Epithelial cell of proximal tubule (primary cell): ENCODE results near the gene ZNF18. TPM values are rescaled to one million over a fixed set of nuclear protein-coding genes. Genes with fewer than 3 reads are reported as not detected.
A peak's percentile ranks its signal among the peaks of the same experiment; 100 is the strongest.
"Not testable (repeated sequence)": the region's sequence is repeated elsewhere in the genome, so short reads cannot be mapped to it uniquely, and the experiment has no call there.

ENCODE experiments used
- DNase-seq: peaks from one replicate; pipeline ENCODE4 v3.0.0-alpha.2; 2011; ENCODE audit warnings: low read depth
- H3K4me3 ChIP-seq: 2 replicates; pipeline ENCODE4 v1.5.1; 2011; ENCODE audit warnings: low read depth, mild to moderate bottlenecking, low read length
- total RNA-seq: library from RNA; depleted of rRNA; stranded (reverse); fragments of >200 nt; gene quantifications from 2 replicates; pipeline ENCODE4 v1.2.3, GENCODE V29; 2015
- TF ChIP-seq, protein P1 (sequence below): conservative IDR thresholded peaks from 2 replicates; pipeline ENCODE4 v1.5.1; 2012; ENCODE audit warnings: low read depth, mild to moderate bottlenecking, low read length

Gene ZNF18
- total RNA-seq, 1 donor from 2014 or later = 4.0 TPM

DNA sequence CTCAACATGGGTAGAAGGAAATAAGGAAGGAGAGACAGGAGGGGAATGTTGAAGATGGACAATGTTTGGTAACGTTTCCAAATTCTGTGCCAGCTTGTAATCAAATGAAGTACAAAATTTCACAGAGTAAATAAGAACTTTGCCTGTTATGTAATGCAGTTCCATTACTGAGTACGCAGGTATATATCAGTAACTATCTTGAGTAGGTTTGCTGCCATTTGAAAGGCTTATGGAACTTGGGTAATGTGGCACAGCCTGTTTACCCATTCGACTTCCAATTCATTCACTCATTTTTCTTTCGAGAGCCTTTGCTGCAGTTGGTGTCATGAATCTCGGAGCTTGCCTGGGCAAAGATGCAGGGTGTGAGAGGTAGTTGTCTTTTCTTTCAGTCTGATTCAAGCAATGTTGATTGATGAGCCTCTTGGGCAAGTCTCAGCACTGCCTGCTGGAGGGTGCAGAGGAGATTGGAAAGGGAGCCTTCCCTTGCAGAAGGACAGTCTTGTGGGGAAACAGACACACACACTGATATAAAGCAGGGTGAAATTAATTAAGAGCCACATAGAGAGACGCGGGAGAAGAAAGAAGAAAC is 53.4 kb downstream of the ZNF18 start:
- TF ChIP-seq, protein P1, sequence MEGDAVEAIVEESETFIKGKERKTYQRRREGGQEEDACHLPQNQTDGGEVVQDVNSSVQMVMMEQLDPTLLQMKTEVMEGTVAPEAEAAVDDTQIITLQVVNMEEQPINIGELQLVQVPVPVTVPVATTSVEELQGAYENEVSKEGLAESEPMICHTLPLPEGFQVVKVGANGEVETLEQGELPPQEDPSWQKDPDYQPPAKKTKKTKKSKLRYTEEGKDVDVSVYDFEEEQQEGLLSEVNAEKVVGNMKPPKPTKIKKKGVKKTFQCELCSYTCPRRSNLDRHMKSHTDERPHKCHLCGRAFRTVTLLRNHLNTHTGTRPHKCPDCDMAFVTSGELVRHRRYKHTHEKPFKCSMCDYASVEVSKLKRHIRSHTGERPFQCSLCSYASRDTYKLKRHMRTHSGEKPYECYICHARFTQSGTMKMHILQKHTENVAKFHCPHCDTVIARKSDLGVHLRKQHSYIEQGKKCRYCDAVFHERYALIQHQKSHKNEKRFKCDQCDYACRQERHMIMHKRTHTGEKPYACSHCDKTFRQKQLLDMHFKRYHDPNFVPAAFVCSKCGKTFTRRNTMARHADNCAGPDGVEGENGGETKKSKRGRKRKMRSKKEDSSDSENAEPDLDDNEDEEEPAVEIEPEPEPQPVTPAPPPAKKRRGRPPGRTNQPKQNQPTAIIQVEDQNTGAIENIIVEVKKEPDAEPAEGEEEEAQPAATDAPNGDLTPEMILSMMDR = no peak
- no peak for DNase-seq
- no peak overlapping the region for H3K4me3 ChIP-seq

DNA sequence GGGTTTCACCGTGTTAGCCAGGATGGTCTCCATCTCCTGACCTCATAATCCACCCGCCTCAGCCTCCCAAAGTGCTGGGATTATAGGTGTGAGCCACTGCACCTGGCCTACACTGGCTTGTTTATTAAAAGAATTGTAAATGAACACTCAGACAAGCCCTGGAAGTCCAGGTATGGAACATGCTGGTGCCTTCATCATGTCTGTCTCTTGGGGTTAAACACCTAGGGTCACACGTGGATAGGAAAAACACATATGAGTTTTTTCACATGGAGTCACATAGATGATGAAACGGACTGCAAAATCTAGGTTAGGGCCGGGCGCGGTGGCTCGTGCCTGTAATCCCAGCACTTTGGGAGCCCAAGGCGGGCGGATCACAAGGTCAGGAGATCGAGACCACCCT is 54.2 kb downstream of the ZNF18 start:
- not testable (repeated sequence) for H3K4me3 ChIP-seq, DNase-seq

DNA sequence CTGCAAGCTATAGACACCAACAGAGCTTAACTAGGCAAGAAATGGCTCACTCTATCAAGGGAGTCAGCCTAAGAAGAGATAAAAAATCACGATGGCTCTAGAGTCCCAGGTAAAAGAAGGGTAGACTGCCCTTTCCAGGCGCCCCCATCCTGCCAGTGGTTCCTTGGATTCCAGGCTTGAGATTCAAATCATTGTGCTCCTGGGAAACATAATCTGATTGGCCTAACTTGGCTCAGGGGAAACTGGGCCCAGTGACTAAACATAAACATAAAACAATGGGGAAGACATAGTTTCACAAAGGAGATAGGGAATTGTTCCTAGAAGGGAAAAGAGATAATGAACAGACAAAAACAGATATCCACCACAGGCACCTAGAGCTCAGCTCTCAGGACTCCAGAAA is 56.4 kb downstream of the ZNF18 start:
- H3K4me3 ChIP-seq = no peak overlapping the region
- TF ChIP-seq, protein P1 = no peak
- no peak for DNase-seq

DNA sequence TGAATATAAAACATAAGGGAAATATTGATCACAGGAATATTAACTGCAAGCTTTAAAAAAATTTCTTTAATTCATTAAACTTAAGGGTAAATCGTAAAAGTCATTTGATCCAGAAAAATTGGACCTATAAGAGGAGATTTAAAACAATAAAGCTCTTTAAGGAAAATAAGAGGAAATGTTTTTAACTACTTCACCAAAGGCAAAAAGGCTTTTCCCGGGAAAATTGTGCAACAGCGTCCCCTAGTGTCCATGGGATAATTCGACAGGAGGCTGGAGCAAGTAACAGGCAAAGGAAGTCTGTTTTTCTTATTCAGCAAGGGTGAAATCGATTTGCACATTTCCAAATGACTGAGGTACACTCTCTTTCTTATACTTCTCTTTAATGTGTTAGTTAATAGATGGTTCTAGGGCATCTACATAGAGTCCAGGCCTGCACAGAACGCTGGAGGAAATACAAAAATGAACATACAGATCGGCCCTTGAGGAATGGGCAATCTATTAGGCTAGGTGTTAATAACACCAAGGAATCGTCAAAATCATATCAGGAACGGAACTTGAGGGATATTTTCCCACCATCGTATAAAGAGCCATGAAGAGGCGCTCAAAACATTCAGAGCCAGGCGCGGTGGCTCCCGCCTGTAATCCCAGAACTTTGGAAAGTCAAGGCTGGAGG is 61.4 kb downstream of the ZNF18 start:
- TF ChIP-seq, protein P1 = peak; percentile 95
- no peak for DNase-seq

DNA sequence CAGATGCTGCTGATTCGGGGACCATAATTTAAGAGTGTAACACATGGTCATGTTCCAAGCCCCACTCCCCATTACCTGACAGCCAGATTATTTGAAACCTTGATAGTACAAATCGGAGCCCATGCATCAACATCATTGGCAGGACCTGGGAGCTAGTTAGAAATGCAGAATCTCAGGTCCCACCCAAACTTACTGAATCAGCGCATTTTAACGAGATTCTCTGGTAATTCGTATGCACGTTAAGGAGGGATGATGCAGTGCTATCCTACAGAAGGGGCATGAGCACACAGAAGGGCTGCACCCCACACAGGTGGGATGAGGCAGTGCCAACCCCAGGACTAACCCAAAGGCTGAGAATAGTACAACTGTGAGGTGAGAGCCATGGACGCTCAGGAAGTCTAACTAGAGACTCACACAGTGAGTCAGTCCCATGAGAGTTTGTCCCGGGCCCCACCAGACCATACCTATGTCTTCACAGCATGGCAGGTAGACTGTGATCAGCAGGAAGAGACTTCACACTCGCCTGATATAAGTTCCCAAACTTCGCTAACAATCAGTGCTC is 64.9 kb downstream of the ZNF18 start:
- H3K4me3 ChIP-seq = no peak overlapping the region
- TF ChIP-seq, protein P1 = no peak
- DNase-seq = no peak

More for the DNA sequence above, 61.4 kb downstream of the ZNF18 start:
- H3K4me3 ChIP-seq = no peak overlapping the region

DNA sequence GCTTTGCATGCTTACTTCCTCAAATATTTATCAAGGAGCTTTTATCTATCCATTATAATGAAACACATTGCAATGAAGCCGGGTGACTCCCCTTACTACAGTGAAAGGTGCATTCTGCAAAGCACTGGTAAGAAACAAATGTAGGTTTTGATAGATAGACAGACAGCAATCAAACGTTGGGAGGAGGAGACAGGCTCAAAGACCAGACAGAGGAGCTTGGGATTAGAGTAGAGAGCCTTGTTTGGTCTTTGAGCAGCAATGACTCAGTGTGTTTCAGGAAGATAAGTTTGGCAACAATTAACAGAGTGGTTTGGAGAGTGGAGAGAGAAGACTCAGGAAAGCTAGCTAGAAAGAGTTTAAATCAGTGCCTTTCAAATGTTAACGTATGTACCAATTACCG is 68.8 kb downstream of the ZNF18 start:
- no peak for DNase-seq
- TF ChIP-seq, protein P1 = no peak
- no peak overlapping the region for H3K4me3 ChIP-seq

Other genes starting within 250 kb of the ZNF18 start
- gene MAP2K4, start 23.4 kb upstream of the ZNF18 start, total RNA-seq = 23.0 and 25.7 TPM in 2 replicates